K562 (cell line): ENCODE measurements around the gene JADE2. TPM values are rescaled to one million over a fixed set of nuclear protein-coding genes. Genes with fewer than 3 reads are reported as not detected.

Source experiments
- MAZ ChIP-seq, 2 experiments: fragments of 450-650 bp in 1 of 2; sonication (generic) in 1 of 2; formaldehyde crosslinking; IDR thresholded peaks in 1 of 2; conservative IDR thresholded peaks in 1 of 2; 2 replicates each; pipeline versions ENCODE4 v1.4.0 to v1.5.0; 2020; ENCODE audit warnings: mild to moderate bottlenecking in 1 of 2, missing genetic modification reagents in 1 of 2
- MITF ChIP-seq: IDR thresholded peaks from 2 replicates; pipeline ENCODE4 v1.6.1; 2014; ENCODE audit warnings: antibody characterized with exemption
- SMAD4 ChIP-seq: fragments of 250-450 bp; sonication (Bioruptor Pico); conservative IDR thresholded peaks from 2 replicates; pipeline ENCODE4 v1.8.0; 2021; ENCODE audit warnings: inconsistent platforms, mild to moderate bottlenecking, moderate library complexity
- TEAD1 ChIP-seq, 2 experiments: fragments of 450-650 bp in 1 of 2; sonication (generic) in 1 of 2; formaldehyde crosslinking; IDR thresholded peaks; 2 replicates each; pipeline versions ENCODE4 v1.4.0 to v1.8.0; 2020 to 2022; ENCODE audit warnings: mild to moderate bottlenecking in 2 of 2, missing genetic modification reagents in 1 of 2
- ZBTB17 ChIP-seq: fragments of 450-650 bp; formaldehyde crosslinking; IDR thresholded peaks from 2 replicates; pipeline ENCODE4 v1.4.0; 2020; ENCODE audit warnings: mild to moderate bottlenecking
- ZFX ChIP-seq: sonication (generic); formaldehyde crosslinking; IDR thresholded peaks from 2 replicates; pipeline ENCODE4 v1.8.0; 2022; ENCODE audit warnings: mild to moderate bottlenecking, missing genetic modification reagents, moderate library complexity
- ZNF592 ChIP-seq: fragments of 450-650 bp; IDR thresholded peaks from 2 replicates; pipeline ENCODE4 v1.6.1; 2017; ENCODE audit warnings: antibody characterized with exemption, mild to moderate bottlenecking
- ZNF740 ChIP-seq, 3 experiments: fragments of 200-800 bp in 1 of 3; sonication (Bioruptor generic) in 1 of 3; sonication (generic) in 1 of 3; formaldehyde crosslinking in 1 of 3; IDR thresholded peaks; 2 replicates each; pipeline versions ENCODE4 v1.6.1 to v1.8.0; 2016 to 2022; ENCODE audit warnings: mild to moderate bottlenecking in 2 of 3, missing compliant biosample characterization in 2 of 3, missing genetic modification characterization in 2 of 3, missing genetic modification reagents in 1 of 3
- ZNF766 ChIP-seq: fragments of 200-800 bp; sonication (Bioruptor generic); conservative IDR thresholded peaks from 2 replicates; pipeline ENCODE4 v1.6.1; 2016; ENCODE audit warnings: missing genetic modification characterization, missing compliant biosample characterization
- polyA plus RNA-seq, 8 experiments: library from polyadenylated mRNA; depleted of rRNA in 4 of 8; stranded (reverse) in 5 of 8; unstranded in 3 of 8; fragments of >200 nt; fragmentation: Nextera tagmentation in 2 of 8; fragmentation: Illumina TruSeq in 1 of 8; extraction: Ambion mirVana in 2 of 8; extraction: Trizol in 1 of 8; gene quantifications; 2 replicates each; pipeline versions ENCODE4 v1.2.1 to v1.2.3, GENCODE V29; 2011 to 2014; ENCODE audit warnings: inconsistent platforms in 1 of 8, missing spikeins in 1 of 8
- total RNA-seq, 7 experiments: library from RNA; depleted of rRNA in 6 of 7; stranded (reverse); fragments of >200 nt in 6 of 7; fragmentation: Illumina TruSeq in 2 of 7; extraction: Trizol in 2 of 7; gene quantifications; 2 replicates each; pipeline versions ENCODE4 v1.2.1 to v1.2.3, GENCODE V29; 2011 to 2021; ENCODE audit warnings: low replicate concordance in 1 of 7
- TF ChIP-seq, protein P1 (sequence below): fragments of 250-450 bp; sonication (Bioruptor Pico); IDR thresholded peaks from 2 replicates; pipeline ENCODE4 v1.5.0; 2021; ENCODE audit warnings: mild to moderate bottlenecking, moderate library complexity

The JADE2 gene
- total and polyA plus RNA-seq, 9 of the 15 experiments (the other 6 are each of a cell fraction or from before 2014, with no cell fraction given) = 0.50 to 23.3 (median 9.1) TPM

GRCh38 chr5:134506054-134507039, 19.1 kb upstream of the JADE2 start (continued):
- 0 out of 2 replicates have a peak, but pooled peaks have one; percentile 32 for TF ChIP-seq ZNF766 (CRISPR knock-in tag)
- 0 out of 4 replicates have a peak, but pooled peaks of 1 of the 2 experiments have one; percentile 26 for TF ChIP-seq TEAD1 (CRISPR knock-in tag; IDR thresholded peaks at IDR 0.05)
- TF ChIP-seq MITF = no peak
- peak; percentile 49; the same call in 1 of the 2 replicates for TF ChIP-seq ZBTB17 (CRISPR knock-in tag)
- TF ChIP-seq, protein P1, sequence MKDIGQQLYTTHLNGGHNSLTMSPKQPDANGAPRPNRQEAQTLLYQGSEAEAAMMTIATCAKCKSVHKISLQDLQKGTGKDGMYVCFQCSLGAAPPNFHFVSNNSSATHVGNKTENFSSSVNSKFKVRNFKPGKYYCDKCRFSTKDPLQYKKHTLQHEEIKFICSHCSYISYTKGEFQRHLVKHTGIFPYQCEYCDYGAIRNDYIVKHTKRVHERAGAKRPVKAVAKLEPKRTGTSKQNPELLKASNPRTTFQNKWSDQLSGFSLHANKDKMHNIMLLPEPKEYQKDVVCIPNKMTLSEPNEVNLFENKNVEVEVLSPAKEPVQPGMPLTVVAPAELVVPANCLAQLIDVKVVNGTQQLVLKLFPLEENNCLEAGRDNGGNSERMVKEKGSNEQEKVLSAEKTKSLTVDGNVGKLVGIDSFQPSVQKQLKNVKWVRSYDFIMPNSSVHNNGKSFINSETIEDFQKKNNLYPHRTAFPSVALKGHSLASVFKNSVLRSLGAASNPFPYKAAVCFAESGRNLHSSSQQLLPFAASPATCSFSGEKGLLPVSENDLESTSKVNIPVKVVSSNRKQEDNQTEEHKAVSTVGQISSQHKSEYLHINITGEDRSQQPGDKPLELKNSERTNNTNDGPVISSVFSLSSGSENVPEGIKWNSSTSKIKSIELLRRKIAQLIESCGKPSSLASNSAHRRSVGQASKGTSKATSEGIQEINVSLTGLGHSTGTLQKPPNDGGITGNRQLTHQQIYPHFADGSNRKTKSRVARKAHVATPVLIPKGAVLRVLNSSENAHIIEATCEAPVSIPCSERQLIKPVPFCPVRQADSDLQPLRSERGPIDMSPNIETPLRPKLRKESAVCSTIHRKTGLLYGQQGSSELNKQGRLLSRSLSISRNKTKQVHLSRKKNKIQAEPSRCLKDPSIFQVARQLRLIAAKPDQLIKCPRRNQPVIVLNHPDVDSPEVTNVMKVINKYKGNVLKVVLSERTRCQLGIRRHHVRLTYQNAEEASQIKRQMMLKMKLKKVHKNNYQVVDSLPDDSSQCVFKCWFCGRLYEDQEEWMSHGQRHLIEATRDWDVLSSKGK (CRISPR knock-in tag) = no peak
- 0 out of 2 replicates have a peak, but pooled peaks have one; percentile 21 for TF ChIP-seq ZNF592
- TF ChIP-seq ZFX (CRISPR knock-in tag) = peak; percentile 49
- TF ChIP-seq MAZ (CRISPR knock-in tag; conservative IDR thresholded peaks at IDR 0.05 in 1 of 2, IDR thresholded peaks at IDR 0.05 in 1 of 2) = 0 out of 4 replicates have a peak, but pooled peaks of 1 of the 2 experiments have one; percentile 35
- TF ChIP-seq ZNF740 (CRISPR knock-in tag; IDR thresholded peaks at IDR 0.05) = peak; percentile 71
- no peak for TF ChIP-seq ZNF740 (tag; IDR thresholded peaks at IDR 0.05)
- peak; percentile 57; the same call in 1 of the 2 replicates for TF ChIP-seq SMAD4 (CRISPR knock-in tag)
